A549 (cell line): ENCODE measurements around the gene MDGA2. TPM values are rescaled to one million over a fixed set of nuclear protein-coding genes. Genes with fewer than 3 reads are reported as not detected.

Experiments used
- ATAC-seq, 2 experiments: fragments of 200-7000 bp in 1 of 2; fragments of >200 bp in 1 of 2; cut with Nextera tagmentation in 1 of 2; cut with Tn5 transposase in 1 of 2; 3 replicates each; pipeline versions ENCODE4 v1.8.0 to v1.9.1; 2018 to 2020; ENCODE audit warnings: mild to moderate bottlenecking in 1 of 2, moderate library complexity in 1 of 2
- CTCF ChIA-PET: fragments of 300-600 bp; sonication (Branson Sonifier 250); formaldehyde crosslinking; extraction: SDS; loops from one replicate; lab custom pipeline; 2021; ENCODE audit warnings: antibody characterized with exemption, inconsistent platforms; lab: Yijun Ruan, JAX
- POLR2A ChIA-PET: fragments of 350-600 bp; formaldehyde crosslinking; extraction: SDS; loops from one replicate; lab custom pipeline; 2021; ENCODE audit warnings: antibody characterized with exemption, inconsistent platforms; lab: Yijun Ruan, JAX
- DNase-seq, 2 experiments: peaks; one replicate each; pipeline versions ENCODE4 v3.0.0 to v3.0.0-alpha.2; 2011 to 2016; ENCODE audit warnings: low read depth in 1 of 2, low spot score in 1 of 2
- FAIRE-seq: peaks from 2 replicates; lab custom pipeline; 2011; peaks lifted over from hg19 to GRCh38; lab: Jason Lieb, UNC
- H3K27ac ChIP-seq, 2 experiments: fragments of >200 bp; sonication (Bioruptor Twin); formaldehyde crosslinking; 3 replicates each; pipeline ENCODE4 v1.5.1; 2016 to 2017
- H3K4me1 ChIP-seq: fragments of >200 bp; sonication (Bioruptor Twin); formaldehyde crosslinking; 3 replicates; pipeline ENCODE4 v1.6.1; 2016
- H3K4me2 ChIP-seq: fragments of >200 bp; sonication (Bioruptor Twin); formaldehyde crosslinking; 3 replicates; pipeline ENCODE4 v1.6.1; 2016
- H3K4me3 ChIP-seq: fragments of >200 bp; sonication (Bioruptor Twin); formaldehyde crosslinking; 3 replicates; pipeline ENCODE4 v1.5.1; 2016
- H3K9me3 ChIP-seq: fragments of >200 bp; sonication (Bioruptor Twin); formaldehyde crosslinking; 3 replicates; pipeline ENCODE4 v1.6.1; 2016
- BHLHE40 ChIP-seq: IDR thresholded peaks from 2 replicates; pipeline ENCODE4 v1.6.1; 2012; ENCODE audit warnings: low read depth, low read length, inconsistent platforms
- CBX2 ChIP-seq: fragments of 200-600 bp; sonication (generic); IDR thresholded peaks from 2 replicates; pipeline ENCODE4 v1.6.1; 2016; ENCODE audit warnings: low read depth, mild to moderate bottlenecking, borderline replicate concordance
- CBX8 ChIP-seq: fragments of 200-600 bp; sonication (generic); IDR thresholded peaks from 2 replicates; pipeline ENCODE4 v1.6.1; 2016
- CHD4 ChIP-seq: fragments of 200-600 bp; sonication (generic); IDR thresholded peaks from 2 replicates; pipeline ENCODE4 v1.6.1; 2016; ENCODE audit warnings: antibody characterized with exemption, mild to moderate bottlenecking, borderline replicate concordance
- E2F6 ChIP-seq: IDR thresholded peaks from 2 replicates; pipeline ENCODE4 v1.6.1; 2012; ENCODE audit warnings: low read depth, borderline replicate concordance
- EHMT2 ChIP-seq: fragments of 200-600 bp; sonication (generic); IDR thresholded peaks from 2 replicates; pipeline ENCODE4 v1.6.1; 2016; ENCODE audit warnings: antibody characterized with exemption, low read depth, mild to moderate bottlenecking, moderate library complexity
- EP300 ChIP-seq, 2 experiments: fragments of >200 bp; sonication (Bioruptor Twin); formaldehyde crosslinking; IDR thresholded peaks; 2 replicates in 1 of 2; 3 replicates in 1 of 2; pipeline ENCODE4 v1.6.1; 2016 to 2017
- ESRRA ChIP-seq: fragments of 150-350 bp; IDR thresholded peaks from 2 replicates; pipeline ENCODE4 v1.6.1; 2014; ENCODE audit warnings: mild to moderate bottlenecking, low read length, borderline replicate concordance
- FOSB ChIP-seq: fragments of 250-450 bp; sonication (Bioruptor Pico); IDR thresholded peaks from 2 replicates; pipeline ENCODE4 v1.5.0; 2020; ENCODE audit warnings: mild to moderate bottlenecking, moderate library complexity
- HEYL ChIP-seq: fragments of 250-450 bp; sonication (Bioruptor Pico); IDR thresholded peaks from 2 replicates; pipeline ENCODE4 v1.8.0; 2021; ENCODE audit warnings: mild to moderate bottlenecking, moderate library complexity
- HMGXB4 ChIP-seq: fragments of 250-450 bp; sonication (Bioruptor Pico); IDR thresholded peaks from 2 replicates; pipeline ENCODE4 v1.5.0; 2021; ENCODE audit warnings: mild to moderate bottlenecking, moderate library complexity, borderline replicate concordance
- JUNB ChIP-seq: fragments of >200 bp; sonication (Bioruptor Twin); formaldehyde crosslinking; IDR thresholded peaks from 2 replicates; pipeline ENCODE4 v1.6.1; 2016
- MAX ChIP-seq: IDR thresholded peaks from 2 replicates; pipeline ENCODE4 v1.6.1; 2012
- MAZ ChIP-seq: fragments of 150-350 bp; IDR thresholded peaks from 2 replicates; pipeline ENCODE4 v1.6.1; 2014; ENCODE audit warnings: antibody characterized with exemption, low read depth, low read length, borderline replicate concordance
- NFE2L2 ChIP-seq: fragments of 150-350 bp; conservative IDR thresholded peaks from 2 replicates; pipeline ENCODE4 v1.6.1; 2014; ENCODE audit warnings: low read length
- PHF8 ChIP-seq: fragments of 200-600 bp; sonication (generic); IDR thresholded peaks from 2 replicates; pipeline ENCODE4 v1.6.1; 2016; ENCODE audit warnings: low read depth, mild to moderate bottlenecking, antibody characterized with exemption, moderate library complexity, borderline replicate concordance
- RARB ChIP-seq: fragments of 250-450 bp; sonication (Bioruptor Pico); IDR thresholded peaks from 2 replicates; pipeline ENCODE4 v1.8.0; 2021; ENCODE audit warnings: mild to moderate bottlenecking, moderate library complexity
- RCOR1 ChIP-seq: fragments of 150-350 bp; IDR thresholded peaks from 2 replicates; pipeline ENCODE4 v1.6.1; 2014; ENCODE audit warnings: antibody characterized with exemption, low read length, low read depth
- TP53 ChIP-seq: fragments of 250-450 bp; sonication (Bioruptor Pico); IDR thresholded peaks from 2 replicates; pipeline ENCODE4 v1.5.0; 2021; ENCODE audit warnings: mild to moderate bottlenecking, moderate library complexity
- USF2 ChIP-seq: fragments of 450-650 bp; IDR thresholded peaks from 2 replicates; pipeline ENCODE4 v1.6.1; 2014; ENCODE audit warnings: antibody characterized with exemption
- ZFP36 ChIP-seq: fragments of 450-650 bp; IDR thresholded peaks from 2 replicates; pipeline ENCODE4 v1.6.1; 2014; ENCODE audit warnings: borderline replicate concordance; ENCODE audit not compliant: partially characterized antibody
- ZNF302 ChIP-seq: fragments of 250-450 bp; sonication (Bioruptor Pico); IDR thresholded peaks from 2 replicates; pipeline ENCODE4 v1.9.0; 2021; ENCODE audit warnings: inconsistent platforms, mild to moderate bottlenecking, moderate library complexity
- WGBS: methylation state at CpG from one replicate; pipeline ENCODE4 v1.1.6; 2017; ENCODE audit errors: missing lambda C conversion rate; 5-methylcytosine and 5-hydroxymethylcytosine counted together
- polyA plus RNA-seq, 4 experiments: library from polyadenylated mRNA; depleted of rRNA in 3 of 4; stranded (reverse); fragments of >200 nt; fragmentation: RNase III in 1 of 4; extraction: RNeasy Plus Mini Kit Qiagen cat#74134 plus additional on column Dnase treatment in 1 of 4; gene quantifications; 2 replicates in 3 of 4; 3 replicates in 1 of 4; pipeline ENCODE4 v1.2.3, GENCODE V29; 2011 to 2017

Gene MDGA2
- polyA plus RNA-seq, 2 of the 4 experiments (the other 2 are of a cell fraction): 0.08 to 0.12 TPM

- no peaks in the 10 kb centered on the region for H3K4me1 ChIP-seq
- no peak for FAIRE-seq
- ATAC-seq: no peak
- no peak for TF ChIP-seq EHMT2
- TF ChIP-seq EP300 (IDR thresholded peaks at IDR 0.05): no peak
- no peak for TF ChIP-seq FOSB (CRISPR knock-in tag)
- no peak for TF ChIP-seq USF2
- DNase-seq: no peak
- no peaks in the 10 kb centered on the region for H3K9me3 ChIP-seq
- ChIA-PET CTCF (no interaction called here), POLR2A (no interaction called here)
- no peak overlapping the region for H3K4me3 ChIP-seq
- H3K4me2 ChIP-seq: no peak overlapping the region
- WGBS: 8% methylated on average over 2 of the region's 2 CpGs
- no peak overlapping the region for H3K27ac ChIP-seq
Measured at GRCh38 chr14:47322751-47323150, 352.7 kb downstream of the MDGA2 start.

- WGBS: 18% methylated on average over 2 of the region's 2 CpGs
- FAIRE-seq: peak; percentile 7
- Histone ChIP-seq H3K4me2 (no peak overlapping the region), H3K27ac (no peak overlapping the region), H3K4me1 (no peaks in the 10 kb centered on the region), H3K4me3 (no peak overlapping the region), H3K9me3 (no peaks in the 10 kb centered on the region)
- ChIA-PET POLR2A (no interaction called here), CTCF (no interaction called here)
- no peak for ATAC-seq
- no peak for TF ChIP-seq CBX8
- no peak for TF ChIP-seq EHMT2
- TF ChIP-seq MAX: no peak
- no peak for DNase-seq
Measured at GRCh38 chr14:47302121-47302520, 373.3 kb downstream of the MDGA2 start.

GRCh38 chr14:47300796-47301195 lies 374.6 kb downstream of the MDGA2 start:
- no peak for DNase-seq
- Histone ChIP-seq H3K9me3 (no peaks in the 10 kb centered on the region), H3K4me2 (no peak overlapping the region), H3K4me1 (no peaks in the 10 kb centered on the region), H3K27ac (no peak overlapping the region), H3K4me3 (no peak overlapping the region)
- CTCF ChIA-PET: no interaction called here
- POLR2A ChIA-PET: no interaction called here
- no peak for ATAC-seq
- TF ChIP-seq ESRRA: no peak
- TF ChIP-seq JUNB: no peak
- WGBS: 0% methylated on average over 3 of the region's 3 CpGs
- FAIRE-seq: no peak

GRCh38 chr14:47297374-47297773 lies 378.0 kb downstream of the MDGA2 start:
- Histone ChIP-seq H3K4me1 (no peaks in the 10 kb centered on the region), H3K27ac (no peak overlapping the region), H3K9me3 (no peaks in the 10 kb centered on the region), H3K4me3 (no peak overlapping the region), H3K4me2 (no peak overlapping the region)
- ChIA-PET CTCF (no interaction called here), POLR2A (no interaction called here)
- 2% methylated on average over 1 of the region's 1 CpG for WGBS
- no peak for ATAC-seq
- FAIRE-seq: no peak
- no peak for DNase-seq
- TF ChIP-seq FOSB (CRISPR knock-in tag): no peak
- no peak for TF ChIP-seq USF2
- no peak for TF ChIP-seq MAZ
- TF ChIP-seq ZFP36: no peak
- no peak for TF ChIP-seq TP53 (CRISPR knock-in tag)
- no peak for TF ChIP-seq HMGXB4 (CRISPR knock-in tag)
- no peak for TF ChIP-seq RARB (CRISPR knock-in tag)
- TF ChIP-seq EP300 (IDR thresholded peaks at IDR 0.05): no peak
- no peak for TF ChIP-seq CBX2
- no peak for TF ChIP-seq PHF8
- TF ChIP-seq ESRRA: no peak
- TF ChIP-seq EHMT2: no peak
- TF ChIP-seq NFE2L2: no peak
- TF ChIP-seq ZNF302 (CRISPR knock-in tag): no peak
- no peak for TF ChIP-seq HEYL (CRISPR knock-in tag)
- TF ChIP-seq CHD4: no peak
- no peak for TF ChIP-seq BHLHE40
- no peak for TF ChIP-seq E2F6
- no peak for TF ChIP-seq RCOR1
